ENCODE results near the gene ASCL5. TPM values are rescaled to one million over a fixed set of nuclear protein-coding genes. Genes with fewer than 3 reads are reported as not detected.

Gene ASCL5
- total and polyA plus RNA-seq, 2 of the 13 experiments (the other 11 are each of a cell fraction or from before 2014, with no cell fraction given), result not detected

- DNase-seq (ENCODE audit: low spot score) (no peak), FAIRE-seq (no peak), ATAC-seq (no peak)
- Histone ChIP-seq H3K4me3 (replicated peaks in 1 of 3; ENCODE audit: insufficient read depth in 1 of 3, low read depth in 2 of 3, low read length in 3 of 3) (no peak overlapping the region), H3K9ac (ENCODE audit: insufficient read depth, low read depth, low read length) (no peak overlapping the region), H3K9me3 (ENCODE audit: low read length) (no peaks in the 10 kb centered on the region), H3K27ac (ENCODE audit: extremely low read length, insufficient read depth, low read length) (no peak overlapping the region), H3K4me1 (ENCODE audit: insufficient read depth, low read length) (no peaks in the 10 kb centered on the region), H2AFZ (ENCODE audit: low read length) (no peak overlapping the region), H3K27me3 (ENCODE audit: control insufficient read depth in 1 of 2, insufficient read depth in 2 of 2, low read length in 2 of 2) (no peaks in the 10 kb centered on the region), H3K36me3 (replicated peaks in 1 of 2; ENCODE audit: control insufficient read depth in 1 of 2, insufficient read depth in 2 of 2, low read length in 2 of 2) (peaks cover 28 to 93% of the 10 kb centered on the region in 2 experiments), H3K4me2 (ENCODE audit: low read depth, low read length) (no peak overlapping the region), H4K20me1 (ENCODE audit: insufficient read depth, low read length) (0 out of 2 replicates have a peak, but pooled peaks cover 4% of the 10 kb centered on the region), H3K79me2 (ENCODE audit: insufficient read depth, low read length) (no peaks in the 10 kb centered on the region)
- no peak for TF ChIP-seq ZNF792 (CRISPR knock-in tag; IDR thresholded peaks at IDR 0.05)
- no peak for TF ChIP-seq ZNF83 (CRISPR knock-in tag; IDR thresholded peaks at IDR 0.05; ENCODE audit: borderline replicate concordance)
- no peak for TF ChIP-seq ZNF33B (CRISPR knock-in tag; IDR thresholded peaks at IDR 0.05)
- no peak for TF ChIP-seq ZMAT5 (CRISPR knock-in tag; IDR thresholded peaks at IDR 0.05; ENCODE audit: borderline replicate concordance, low read depth)
- no peak for TF ChIP-seq MLX (CRISPR knock-in tag; IDR thresholded peaks at IDR 0.05)
- TF ChIP-seq ARID5B (CRISPR knock-in tag; IDR thresholded peaks at IDR 0.05), result no peak
- no peak for TF ChIP-seq AGO1 (IDR thresholded peaks at IDR 0.05; ENCODE audit: low read depth, low read length, poor library complexity, severe bottlenecking)
- no peak for TF ChIP-seq SSRP1 (CRISPR knock-in tag; IDR thresholded peaks at IDR 0.05)
- no peak for TF ChIP-seq ZNF234 (CRISPR knock-in tag; conservative IDR thresholded peaks at IDR 0.05)
- no peak for TF ChIP-seq CCDC6 (CRISPR knock-in tag; IDR thresholded peaks at IDR 0.05)
- no peak for TF ChIP-seq DDIT3 (CRISPR knock-in tag; IDR thresholded peaks at IDR 0.05)
- TF ChIP-seq HCFC1 (IDR thresholded peaks at IDR 0.05; ENCODE audit: low read depth, low read length), result no peak
- no peak for TF ChIP-seq ARNT (IDR thresholded peaks at IDR 0.05)
- no peak for TF ChIP-seq NFE2L2 (IDR thresholded peaks at IDR 0.05; ENCODE audit: low read length)
- no peak for TF ChIP-seq ZSCAN29 (CRISPR knock-in tag; conservative IDR thresholded peaks at IDR 0.05)
- no peak for TF ChIP-seq HNF4A (CRISPR knock-in tag; IDR thresholded peaks at IDR 0.05)
- no peak for TF ChIP-seq E2F2 (CRISPR knock-in tag; IDR thresholded peaks at IDR 0.05; ENCODE audit: borderline replicate concordance)
- no peak for TF ChIP-seq ZNF235 (CRISPR knock-in tag; IDR thresholded peaks at IDR 0.05; ENCODE audit: borderline replicate concordance)
- TF ChIP-seq ZBTB1 (CRISPR knock-in tag; IDR thresholded peaks at IDR 0.05; ENCODE audit: borderline replicate concordance), result no peak
- TF ChIP-seq HMG20A (CRISPR knock-in tag; IDR thresholded peaks at IDR 0.05; ENCODE audit: borderline replicate concordance), result no peak
- no TSS peak for BruUV-seq (replicated peaks)
- ChIA-PET CTCF (ENCODE audit: low intra/inter-chr PET ratio, low total read pairs) (no interaction called here), POLR2A (no interaction called here)
- WGBS (ENCODE audit: low lambda C conversion rate), result 96% methylated on average over 7 of the region's 9 CpGs
- intact Hi-C loops (cut with micrococcal nuclease; ENCODE audit: unreplicated experiment) (no loop called here), in situ Hi-C loops (cut with HindIII; ENCODE audit: extremely low pct_ligation_motif_present, low pct_unique_long_range_greater_than_20kb) (no loop called here)
These were observed 12.8 kb upstream of the ASCL5 start for GRCh38 chr1:201139756-201140155.
